Vagina (tissue), 2 donors: Measurements from ENCODE around the gene CNTNAP4. TPM values are rescaled to one million over a fixed set of nuclear protein-coding genes. Genes with fewer than 3 reads are reported as not detected.

Experiments used
- DNase-seq, 2 donors: peaks; one replicate each; pipeline ENCODE4 v3.0.0-alpha.2; 2017; ENCODE audit errors: extremely low spot score in 2 of 2
- H3K27ac ChIP-seq: fragments of 200-600 bp; sonication (generic); one replicate; pipeline ENCODE4 v1.5.1; 2019
- H3K27me3 ChIP-seq: fragments of 200-600 bp; sonication (generic); one replicate; pipeline ENCODE4 v1.5.1; 2019
- H3K36me3 ChIP-seq, 2 donors: fragments of 200-600 bp; sonication (generic); one replicate each; pipeline ENCODE4 v1.5.1; 2017 to 2019
- H3K4me1 ChIP-seq: fragments of 200-600 bp; sonication (generic); one replicate; pipeline ENCODE4 v1.5.1; 2019
- H3K4me3 ChIP-seq, 2 donors: fragments of 200-600 bp; sonication (generic); 1 replicate in 1 of 2; 2 replicates in 1 of 2; pipeline ENCODE4 v1.5.1; 2016 to 2019
- H3K9me3 ChIP-seq: fragments of 200-600 bp; sonication (generic); one replicate; pipeline ENCODE4 v1.5.1; 2019
- POLR2A ChIP-seq, 2 donors: fragments of 450-650 bp; IDR thresholded peaks; one replicate each; pipeline ENCODE4 v1.6.1; 2017; ENCODE audit warnings: antibody characterized with exemption in 2 of 2, mild to moderate bottlenecking in 2 of 2, moderate library complexity in 2 of 2
- POLR2AphosphoS5 ChIP-seq, 2 donors: sonication (generic); formaldehyde crosslinking; IDR thresholded peaks; one replicate each; pipeline ENCODE4 v1.9.0; 2017; ENCODE audit warnings: antibody characterized with exemption in 2 of 2, mild to moderate bottlenecking in 2 of 2, low read depth in 1 of 2; ENCODE audit not compliant: insufficient read depth in 1 of 2
- intact Hi-C: fragments of 100-400 bp; cut with DNase I; formaldehyde crosslinking; loops from one replicate; pipeline ENCODE4 v1.15.1; 2023
- total RNA-seq: library from RNA; depleted of rRNA; stranded (reverse); fragments of >200 nt; gene quantifications from one replicate; pipeline ENCODE4 v1.2.3, GENCODE V29; 2016
- TF ChIP-seq, protein P1 (sequence below), 3 experiments: fragments of 450-650 bp in 2 of 3; fragments of 200-600 bp in 1 of 3; sonication (generic) in 1 of 3; IDR thresholded peaks; one replicate each; pipeline ENCODE4 v1.5.1; 2017 to 2019; ENCODE audit warnings: antibody characterized with exemption in 3 of 3, mild to moderate bottlenecking in 2 of 3, moderate library complexity in 2 of 3

The CNTNAP4 gene
- total RNA-seq, 1 donor from 2014 or later, result 1.7 TPM

DNA sequence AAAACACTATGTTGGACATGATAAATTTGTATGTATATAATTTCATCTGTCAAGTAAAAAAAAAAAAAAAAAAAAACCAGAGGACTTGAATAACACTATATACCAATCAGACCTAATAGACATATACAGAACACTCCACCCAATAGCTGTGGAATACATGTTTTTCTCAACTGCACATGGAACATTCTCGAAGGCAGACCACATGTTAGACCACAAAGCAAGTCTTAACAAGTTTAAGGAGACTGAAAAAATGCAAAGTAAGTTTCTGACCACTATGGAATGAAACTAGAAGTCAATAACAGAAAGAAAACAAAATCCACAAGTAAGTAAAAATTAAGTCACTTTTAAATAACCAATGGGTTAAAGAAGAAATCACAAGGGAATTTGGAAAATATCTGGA is 8.4 kb upstream of the CNTNAP4 start:
- Histone ChIP-seq H3K4me3 (no peak overlapping the region), H3K9me3 (no peaks in the 10 kb centered on the region), H3K4me1 (no peaks in the 10 kb centered on the region), H3K36me3 (no peaks in the 10 kb centered on the region), H3K27me3 (no peaks in the 10 kb centered on the region), H3K27ac (no peak overlapping the region)
- intact Hi-C loops, result no loop called here
- no peak for TF ChIP-seq POLR2A (IDR thresholded peaks at IDR 0.05)
- TF ChIP-seq POLR2AphosphoS5 (IDR thresholded peaks at IDR 0.05; ENCODE audit: insufficient read depth in 1 of 2, low read depth in 1 of 2), result no peak
- TF ChIP-seq, protein P1, sequence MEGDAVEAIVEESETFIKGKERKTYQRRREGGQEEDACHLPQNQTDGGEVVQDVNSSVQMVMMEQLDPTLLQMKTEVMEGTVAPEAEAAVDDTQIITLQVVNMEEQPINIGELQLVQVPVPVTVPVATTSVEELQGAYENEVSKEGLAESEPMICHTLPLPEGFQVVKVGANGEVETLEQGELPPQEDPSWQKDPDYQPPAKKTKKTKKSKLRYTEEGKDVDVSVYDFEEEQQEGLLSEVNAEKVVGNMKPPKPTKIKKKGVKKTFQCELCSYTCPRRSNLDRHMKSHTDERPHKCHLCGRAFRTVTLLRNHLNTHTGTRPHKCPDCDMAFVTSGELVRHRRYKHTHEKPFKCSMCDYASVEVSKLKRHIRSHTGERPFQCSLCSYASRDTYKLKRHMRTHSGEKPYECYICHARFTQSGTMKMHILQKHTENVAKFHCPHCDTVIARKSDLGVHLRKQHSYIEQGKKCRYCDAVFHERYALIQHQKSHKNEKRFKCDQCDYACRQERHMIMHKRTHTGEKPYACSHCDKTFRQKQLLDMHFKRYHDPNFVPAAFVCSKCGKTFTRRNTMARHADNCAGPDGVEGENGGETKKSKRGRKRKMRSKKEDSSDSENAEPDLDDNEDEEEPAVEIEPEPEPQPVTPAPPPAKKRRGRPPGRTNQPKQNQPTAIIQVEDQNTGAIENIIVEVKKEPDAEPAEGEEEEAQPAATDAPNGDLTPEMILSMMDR (IDR thresholded peaks at IDR 0.05), result no peak
- DNase-seq, result no peak

DNA sequence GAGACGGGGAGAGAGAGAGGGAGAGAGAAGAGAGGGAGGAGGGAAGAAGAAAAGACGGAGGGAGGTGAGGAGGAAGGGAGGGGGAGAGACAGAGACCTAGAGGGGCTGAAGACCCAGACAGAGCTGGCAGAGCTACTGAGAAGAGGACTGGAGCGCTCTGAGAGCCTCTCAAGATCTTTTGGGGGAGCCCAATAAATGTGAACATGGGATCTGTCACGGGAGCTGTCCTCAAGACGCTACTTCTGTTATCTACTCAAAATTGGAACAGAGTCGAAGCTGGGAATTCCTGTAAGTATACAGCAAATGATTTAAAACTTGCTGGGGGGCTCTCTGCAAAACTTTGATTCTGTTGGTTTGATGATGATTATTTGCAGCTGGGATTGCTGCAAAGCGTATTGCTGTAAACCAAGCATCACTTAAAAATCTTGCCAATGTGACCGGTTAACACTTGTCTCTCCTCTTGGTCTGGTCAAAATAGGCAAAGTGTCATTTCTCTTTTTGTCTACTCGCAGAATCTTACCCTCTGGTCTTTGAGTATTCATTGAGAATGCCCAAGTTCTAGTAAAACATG is 344 bp downstream of the CNTNAP4 start:
- no peaks in the 10 kb centered on the region for H3K4me1 ChIP-seq
- H3K27ac ChIP-seq, result no peak overlapping the region
- no peak overlapping the region for H3K4me3 ChIP-seq
- no peak for DNase-seq
- H3K36me3 ChIP-seq, result no peaks in the 10 kb centered on the region
- intact Hi-C loops, result no loop called here
- TF ChIP-seq POLR2A (IDR thresholded peaks at IDR 0.05) (no peak), POLR2AphosphoS5 (IDR thresholded peaks at IDR 0.05; ENCODE audit: insufficient read depth in 1 of 2, low read depth in 1 of 2) (no peak)
- TF ChIP-seq, protein P1 (IDR thresholded peaks at IDR 0.05), result no peak
- no peaks in the 10 kb centered on the region for H3K27me3 ChIP-seq
- H3K9me3 ChIP-seq, result no peaks in the 10 kb centered on the region

DNA sequence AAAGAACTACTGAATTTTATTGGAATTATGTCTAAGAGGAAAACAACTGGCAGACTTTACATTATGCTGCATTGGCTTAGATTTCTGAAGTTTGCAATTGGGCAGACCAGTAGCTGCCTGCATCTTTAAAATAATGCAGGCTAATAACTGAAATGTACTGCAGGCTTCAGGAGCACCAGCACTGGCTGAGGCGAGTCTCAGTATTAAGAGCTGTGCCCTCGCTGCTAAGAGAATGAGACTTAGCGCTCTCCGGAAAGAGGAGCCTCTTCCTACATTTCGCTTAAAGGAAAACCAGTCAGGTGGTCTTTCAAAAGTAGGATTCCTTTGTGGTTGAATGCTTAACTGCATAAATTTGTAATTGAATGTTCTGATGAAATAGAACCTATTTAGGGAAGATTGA is 885 bp downstream of the CNTNAP4 start:
- Histone ChIP-seq H3K27ac (no peak overlapping the region), H3K4me1 (no peaks in the 10 kb centered on the region), H3K4me3 (no peak overlapping the region), H3K36me3 (no peaks in the 10 kb centered on the region), H3K27me3 (no peaks in the 10 kb centered on the region), H3K9me3 (no peaks in the 10 kb centered on the region)
- intact Hi-C loops, result no loop called here
- TF ChIP-seq, protein P1 (IDR thresholded peaks at IDR 0.05), result no peak
- TF ChIP-seq POLR2AphosphoS5 (IDR thresholded peaks at IDR 0.05; ENCODE audit: insufficient read depth in 1 of 2, low read depth in 1 of 2), result no peak
- no peak for TF ChIP-seq POLR2A (IDR thresholded peaks at IDR 0.05)
- DNase-seq, result no peak

DNA sequence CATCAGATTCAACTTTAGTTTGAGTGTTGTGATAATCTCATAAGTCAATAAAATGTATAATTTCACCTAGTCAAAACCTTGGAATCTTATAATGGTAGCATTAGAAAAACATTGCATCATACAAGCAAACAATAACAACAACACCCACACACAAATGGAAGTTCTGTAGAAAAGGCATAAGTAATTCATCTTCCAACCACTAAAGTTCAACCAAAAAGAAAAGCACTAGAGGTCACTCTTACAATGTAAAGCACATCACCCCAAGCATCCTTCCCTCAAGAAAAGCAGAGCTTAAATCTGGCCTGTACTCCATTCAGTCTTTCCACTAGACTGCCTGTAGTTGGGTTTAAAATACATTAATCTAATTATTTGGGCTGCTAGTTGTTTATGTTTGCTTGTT is 1.8 kb downstream of the CNTNAP4 start:
- no peak for DNase-seq
- Histone ChIP-seq H3K4me1 (no peaks in the 10 kb centered on the region), H3K4me3 (no peak overlapping the region), H3K36me3 (no peaks in the 10 kb centered on the region), H3K9me3 (no peaks in the 10 kb centered on the region), H3K27me3 (no peaks in the 10 kb centered on the region), H3K27ac (no peak overlapping the region)
- intact Hi-C loops, result no loop called here
- TF ChIP-seq POLR2A (IDR thresholded peaks at IDR 0.05) (no peak), POLR2AphosphoS5 (IDR thresholded peaks at IDR 0.05; ENCODE audit: insufficient read depth in 1 of 2, low read depth in 1 of 2) (no peak)
- TF ChIP-seq, protein P1 (IDR thresholded peaks at IDR 0.05), result no peak

DNA sequence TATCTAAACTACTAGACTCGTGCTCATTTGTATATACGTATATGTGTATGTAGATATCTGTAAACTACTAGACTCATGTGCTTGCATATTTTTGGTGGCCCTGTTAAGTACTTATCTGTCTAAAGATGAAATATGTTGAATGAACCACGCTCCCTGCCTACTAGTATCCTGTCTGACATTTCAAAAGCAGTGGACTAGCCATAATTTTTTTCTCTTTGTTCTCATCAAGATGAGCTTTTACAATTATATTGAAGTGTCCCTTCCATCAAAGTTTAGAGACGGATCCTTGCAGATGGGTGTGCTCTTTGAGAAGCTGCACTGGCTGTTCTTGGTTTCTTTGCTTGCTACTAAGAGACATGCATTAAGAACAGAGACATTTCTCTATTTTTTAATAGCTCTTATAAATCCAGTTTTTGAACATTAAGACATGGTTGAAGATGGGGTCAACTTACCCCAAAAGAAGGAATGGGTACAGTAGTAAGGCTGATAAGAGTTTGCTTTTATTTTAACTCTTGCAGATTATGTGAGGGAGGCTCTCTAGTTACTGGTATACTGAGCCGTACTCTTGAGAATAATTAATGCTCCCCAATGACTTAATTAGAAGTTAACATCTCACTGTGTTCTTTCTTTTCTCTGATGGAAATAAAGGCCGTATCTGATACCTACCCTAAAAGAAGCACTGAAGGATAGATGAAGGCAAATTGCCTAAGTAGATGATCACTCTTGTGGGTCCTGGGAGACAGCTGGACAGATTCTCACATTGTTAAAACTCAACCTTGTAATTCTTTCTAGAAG is 3.4 kb downstream of the CNTNAP4 start:
- no peaks in the 10 kb centered on the region for H3K27me3 ChIP-seq
- H3K27ac ChIP-seq, result no peak overlapping the region
- no peak for TF ChIP-seq POLR2A (IDR thresholded peaks at IDR 0.05)
- TF ChIP-seq, protein P1 (IDR thresholded peaks at IDR 0.05), result no peak
- no peak for TF ChIP-seq POLR2AphosphoS5 (IDR thresholded peaks at IDR 0.05; ENCODE audit: insufficient read depth in 1 of 2, low read depth in 1 of 2)
- no peaks in the 10 kb centered on the region for H3K36me3 ChIP-seq
- DNase-seq, result no peak
- no peak overlapping the region for H3K4me3 ChIP-seq
- no peaks in the 10 kb centered on the region for H3K4me1 ChIP-seq
- H3K9me3 ChIP-seq, result no peaks in the 10 kb centered on the region
- intact Hi-C loops, result no loop called here
